ENCODE measurements around the gene VIM.

VIM gene

GRCh38 chr10:17228091-17229015 is at the start of gene VIM:
TSS of gene VIM (plus strand) at chr10:17228241. CDS start at chr10:17229423, 1,182 bp downstream.
- TF ChIP-seq GATA3 (IDR thresholded peaks at IDR 0.05; ENCODE audit: low read depth, low read length), result no peak
- no peak for TF ChIP-seq GATA2 (IDR thresholded peaks at IDR 0.05; ENCODE audit: low read depth, low read length)

GRCh38 chr10:17179002-17179401 is 49.0 kb upstream of the VIM start:
- no peak for TF ChIP-seq GATA2 (IDR thresholded peaks at IDR 0.05; ENCODE audit: low read depth, low read length)
- TF ChIP-seq GATA3 (IDR thresholded peaks at IDR 0.05; ENCODE audit: low read depth, low read length), result no peak

- no peak for TF ChIP-seq GATA3 (IDR thresholded peaks at IDR 0.05; ENCODE audit: low read depth, low read length)
- TF ChIP-seq GATA2 (IDR thresholded peaks at IDR 0.05; ENCODE audit: low read depth, low read length), result no peak
Measured at GRCh38 chr10:17181110-17181509, 46.9 kb upstream of the VIM start.

GRCh38 chr10:17181751-17182150 is 46.3 kb upstream of the VIM start:
- TF ChIP-seq GATA3 (IDR thresholded peaks at IDR 0.05; ENCODE audit: low read depth, low read length) (no peak), GATA2 (IDR thresholded peaks at IDR 0.05; ENCODE audit: low read depth, low read length) (no peak)

DNA sequence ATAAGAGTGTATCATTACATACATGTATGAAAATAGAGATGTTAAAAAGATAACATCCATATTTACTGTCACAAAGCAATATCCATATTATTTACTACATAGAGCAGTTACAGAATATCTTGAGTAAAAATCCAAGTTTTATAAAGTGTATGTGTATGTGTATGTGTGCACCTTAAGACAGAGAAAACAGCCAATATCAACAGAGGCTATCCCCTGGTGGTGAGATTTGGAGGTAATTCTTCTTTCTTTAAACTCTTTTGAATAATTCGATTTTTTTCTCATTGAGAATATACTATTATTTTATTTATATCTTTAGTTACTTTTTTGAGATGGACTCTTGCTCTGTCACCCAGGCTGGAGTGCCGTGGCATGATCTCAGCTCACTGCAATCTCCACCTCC is 44.9 kb upstream of the VIM start:
- TF ChIP-seq GATA2 (IDR thresholded peaks at IDR 0.05; ENCODE audit: low read depth, low read length), result no peak

DNA sequence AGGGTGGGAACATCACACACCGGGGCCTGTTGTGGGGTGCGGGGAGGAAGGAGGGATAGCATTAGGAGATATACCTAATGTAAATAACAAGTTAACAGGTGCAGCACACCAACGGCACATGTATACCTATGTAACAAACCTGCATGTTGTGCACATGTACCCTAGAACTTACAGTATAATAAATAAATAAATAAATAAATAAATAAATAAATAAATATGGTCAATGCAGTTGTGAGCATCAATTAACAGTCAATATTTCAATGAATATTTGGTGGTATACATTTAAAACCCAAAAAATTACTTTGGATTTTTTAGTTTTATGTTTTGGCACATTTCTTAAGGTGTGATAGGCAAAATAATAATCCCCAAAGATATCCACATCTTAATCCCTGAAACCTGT is 42.2 kb upstream of the VIM start:
- no peak for TF ChIP-seq GATA3 (IDR thresholded peaks at IDR 0.05; ENCODE audit: low read depth, low read length)
- no peak for TF ChIP-seq GATA2 (IDR thresholded peaks at IDR 0.05; ENCODE audit: low read depth, low read length)

DNA sequence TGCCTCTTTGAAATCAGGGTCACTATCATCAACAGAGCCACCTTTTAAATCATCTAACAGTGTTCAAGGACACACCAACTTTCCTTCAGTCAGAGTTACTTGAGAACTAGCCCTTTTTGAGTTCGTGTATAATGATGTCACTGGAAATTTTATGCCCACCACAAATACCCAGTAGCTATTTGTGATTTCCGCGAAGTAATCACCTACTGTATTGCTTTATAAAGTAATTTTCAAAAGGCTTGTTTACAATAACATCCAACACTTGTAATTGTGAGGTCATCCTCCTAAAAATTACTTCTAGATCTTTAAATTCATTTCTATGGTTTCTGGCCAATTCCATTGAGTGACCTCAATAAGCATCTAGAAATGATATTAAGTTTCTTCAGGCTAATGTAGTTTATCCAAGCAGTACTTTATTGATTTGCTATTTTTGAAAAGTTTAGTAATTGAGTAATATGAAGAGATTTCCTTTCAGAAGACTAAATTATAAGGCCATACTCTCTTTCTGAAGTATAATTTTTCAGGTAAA is 39.3 kb upstream of the VIM start:
- TF ChIP-seq GATA3 (IDR thresholded peaks at IDR 0.05; ENCODE audit: low read depth, low read length) (no peak), GATA2 (IDR thresholded peaks at IDR 0.05; ENCODE audit: low read depth, low read length) (no peak)

- TF ChIP-seq GATA2 (IDR thresholded peaks at IDR 0.05; ENCODE audit: low read depth, low read length) (no peak), GATA3 (IDR thresholded peaks at IDR 0.05; ENCODE audit: low read depth, low read length) (no peak)
Measured at GRCh38 chr10:17190602-17191001, 37.4 kb upstream of the VIM start.

DNA sequence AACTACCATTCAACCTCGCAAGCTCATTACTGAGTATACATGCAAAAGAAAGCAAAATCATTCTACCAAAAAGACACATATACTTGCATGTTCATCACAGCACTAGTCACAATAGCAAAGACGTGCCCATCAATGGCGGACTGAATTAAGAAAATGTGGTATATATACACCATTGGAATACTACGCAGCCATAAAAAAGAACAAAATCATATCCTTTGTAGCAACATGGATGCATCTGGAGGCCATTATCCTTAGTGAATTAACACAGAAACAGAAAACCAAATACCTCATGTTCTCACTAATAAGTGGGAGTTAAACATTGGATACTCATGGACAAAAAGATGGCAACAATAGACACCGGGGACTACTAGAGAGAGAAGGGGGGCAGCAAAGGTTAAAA is 33.0 kb upstream of the VIM start:
- TF ChIP-seq GATA2 (IDR thresholded peaks at IDR 0.05; ENCODE audit: low read depth, low read length), result no peak
- no peak for TF ChIP-seq GATA3 (IDR thresholded peaks at IDR 0.05; ENCODE audit: low read depth, low read length)

DNA sequence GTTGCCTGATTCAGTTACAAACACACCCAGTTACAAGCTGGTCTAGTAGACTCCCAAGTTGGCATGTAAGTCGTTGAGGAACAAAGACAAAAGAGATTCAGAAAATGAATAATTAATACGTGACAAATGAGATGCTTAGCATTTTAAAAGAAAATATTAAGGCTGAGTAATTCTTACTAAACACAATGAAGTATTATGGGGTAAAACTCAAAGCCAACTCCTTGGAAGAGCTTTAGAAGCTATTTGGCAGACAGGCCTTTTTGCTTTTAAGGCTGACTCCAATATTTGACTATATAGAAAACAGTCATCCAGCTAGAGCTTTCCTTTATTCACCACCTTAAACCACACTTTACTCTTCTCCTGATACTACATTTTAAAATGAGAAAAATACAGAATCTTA is 32.0 kb upstream of the VIM start:
- TF ChIP-seq GATA3 (IDR thresholded peaks at IDR 0.05; ENCODE audit: low read depth, low read length) (no peak), GATA2 (IDR thresholded peaks at IDR 0.05; ENCODE audit: low read depth, low read length) (no peak)

DNA sequence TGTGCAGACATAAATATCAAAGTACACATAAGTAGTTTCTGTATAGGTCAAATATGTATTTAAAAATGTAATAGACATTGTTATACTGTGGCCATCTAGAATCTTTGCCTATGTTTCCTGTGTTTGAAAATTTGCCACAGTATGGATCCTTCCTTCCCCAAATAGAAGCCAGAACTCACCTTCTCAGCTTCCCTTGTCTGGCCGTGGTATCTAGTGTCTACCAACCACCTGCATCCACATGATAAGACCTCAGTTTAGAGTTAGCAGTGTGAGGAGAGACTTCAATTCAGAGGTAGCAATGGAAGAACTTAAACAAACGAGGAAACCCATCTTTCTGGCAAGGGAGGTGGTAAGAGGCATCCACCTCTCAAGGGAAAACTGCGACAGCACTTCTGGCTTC is 31.5 kb upstream of the VIM start:
- no peak for TF ChIP-seq GATA2 (IDR thresholded peaks at IDR 0.05; ENCODE audit: low read depth, low read length)
- TF ChIP-seq GATA3 (IDR thresholded peaks at IDR 0.05; ENCODE audit: low read depth, low read length), result no peak

GRCh38 chr10:17199351-17199804 is 28.7 kb upstream of the VIM start:
- TF ChIP-seq GATA3 (IDR thresholded peaks at IDR 0.05; ENCODE audit: low read depth, low read length) (peak; percentile 57; the same call in 1 of the 2 replicates), GATA2 (IDR thresholded peaks at IDR 0.05; ENCODE audit: low read depth, low read length) (peak; percentile 86)

DNA sequence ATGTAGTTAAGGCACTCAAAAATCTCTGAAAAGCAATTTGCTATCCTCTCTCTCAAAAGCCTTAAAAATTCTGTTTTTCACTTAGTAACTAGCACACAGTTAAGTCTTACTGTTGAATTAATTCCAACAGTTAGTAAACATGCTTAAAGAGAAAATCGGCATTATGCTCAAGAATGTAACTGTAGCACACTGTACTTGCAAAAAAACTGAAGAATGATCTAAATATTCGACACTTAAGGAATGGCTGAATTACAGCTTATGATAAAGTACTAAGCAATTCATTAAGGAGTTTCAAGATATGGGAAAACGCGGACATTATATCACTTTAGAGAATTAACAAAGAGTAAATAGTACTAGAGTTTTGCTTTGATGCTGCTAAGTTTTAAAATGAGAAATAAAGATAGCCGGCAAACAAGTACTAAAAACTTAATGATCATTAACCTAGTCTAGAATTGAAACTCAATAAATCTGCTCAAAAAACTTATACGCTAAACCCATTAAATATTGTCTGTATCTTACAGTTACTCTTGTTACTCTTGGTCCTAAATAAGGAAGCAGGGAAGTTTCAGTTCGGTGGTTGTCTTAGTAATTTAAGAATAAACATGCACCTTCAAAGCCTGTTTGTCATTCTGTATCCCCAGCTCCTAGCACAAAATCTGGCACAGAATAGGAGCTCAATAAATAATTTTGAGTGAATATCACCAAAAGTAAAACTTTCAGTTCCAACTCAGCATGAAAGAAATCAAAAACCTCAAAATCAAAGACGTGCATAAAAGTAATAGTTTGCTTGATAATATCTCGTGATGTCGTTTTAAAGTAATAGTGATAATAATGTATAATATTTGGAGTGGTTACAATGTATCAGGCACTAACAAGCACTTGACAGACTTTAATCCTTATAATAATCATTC is 27.8 kb upstream of the VIM start:
- TF ChIP-seq GATA3 (IDR thresholded peaks at IDR 0.05; ENCODE audit: low read depth, low read length) (no peak), GATA2 (IDR thresholded peaks at IDR 0.05; ENCODE audit: low read depth, low read length) (no peak)
